NCI-H82 (cell line): ENCODE data around the gene NUDT1.

ENCODE experiments used
- DNase-seq: peaks from one replicate; lab custom pipeline; 2025; lab: John Stamatoyannopoulos, UW

The NUDT1 gene

GRCh38 chr7:2205036-2205780, 36.8 kb upstream of the NUDT1 start:
- no peak for DNase-seq

DNA sequence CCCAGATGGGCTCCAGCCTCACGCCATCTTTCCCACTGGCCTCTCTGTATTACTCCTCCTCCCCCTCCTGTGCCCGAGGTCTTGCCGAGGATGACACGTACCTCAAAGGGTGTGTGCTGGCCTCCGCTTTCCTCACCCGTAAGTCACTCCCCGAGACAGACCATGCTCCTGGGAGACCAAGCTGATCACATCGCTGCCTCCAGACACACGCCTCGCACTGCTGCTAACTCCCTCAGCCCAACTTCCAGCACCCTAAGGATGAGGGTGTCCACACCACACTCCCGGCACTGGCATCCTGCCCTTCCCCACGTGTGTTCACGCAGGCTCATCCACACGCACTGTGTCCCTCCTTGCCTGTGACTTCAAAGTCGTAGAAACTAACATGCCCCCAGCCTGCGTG, 33.3 kb upstream of the NUDT1 start:
- DNase-seq: no peak

DNA sequence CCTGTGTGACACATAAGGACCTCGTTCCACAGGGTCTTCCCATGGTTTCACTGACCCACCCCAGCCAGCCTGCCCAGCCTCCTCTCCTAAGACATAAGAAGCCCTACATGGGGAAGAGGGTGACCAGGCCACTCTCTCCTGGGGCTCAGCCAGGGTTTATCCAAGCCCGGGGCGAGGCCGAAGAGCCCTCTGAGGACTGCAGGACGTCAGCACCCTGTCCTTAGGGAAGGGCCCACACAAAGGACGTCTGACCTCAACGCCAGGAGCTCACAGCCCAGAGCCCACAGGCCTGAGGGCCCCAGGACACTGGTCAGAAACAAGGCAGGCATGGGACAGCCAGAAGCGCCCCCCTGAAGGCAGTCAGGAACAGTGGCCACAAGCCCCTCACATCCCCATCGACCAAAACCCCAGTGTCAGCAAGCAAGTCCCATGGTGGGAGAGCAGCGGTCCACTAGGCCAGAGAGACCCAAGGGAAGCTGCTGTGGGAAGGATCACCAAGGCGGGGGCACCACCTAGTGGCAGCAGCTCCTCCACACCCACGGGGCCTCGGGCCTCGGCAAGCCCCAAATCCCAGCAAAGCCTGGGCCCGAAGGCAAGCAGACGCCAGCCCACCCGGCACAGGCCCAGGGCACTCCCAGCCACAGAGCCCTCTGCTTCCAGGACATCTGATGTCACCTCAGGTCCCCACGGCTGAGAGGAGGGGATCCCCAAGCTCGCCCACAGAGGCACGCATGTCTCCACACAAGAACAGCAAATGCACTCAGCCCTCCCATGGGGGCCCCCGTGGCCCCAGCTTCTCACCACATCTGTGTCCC, 32.7 kb upstream of the NUDT1 start:
- DNase-seq: peak; percentile 63

DNA sequence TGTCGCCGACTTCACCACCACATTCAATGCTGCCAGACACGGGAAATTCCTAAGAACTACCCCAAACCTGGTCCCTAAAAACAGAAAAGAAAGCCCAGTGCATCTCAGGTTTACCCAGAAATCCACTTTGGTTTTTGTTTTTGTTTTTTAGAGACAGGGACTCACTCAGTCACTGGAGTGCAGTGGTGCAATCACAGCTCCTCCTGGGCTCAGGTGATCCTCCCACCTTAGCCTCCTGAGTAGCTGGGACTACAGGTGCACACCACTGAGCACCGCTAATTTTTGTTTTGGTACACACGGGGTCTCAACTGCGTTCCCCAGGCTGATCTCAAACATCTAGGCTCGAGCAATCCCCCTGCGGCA, 32.1 kb upstream of the NUDT1 start:
- DNase-seq: no peak

DNA sequence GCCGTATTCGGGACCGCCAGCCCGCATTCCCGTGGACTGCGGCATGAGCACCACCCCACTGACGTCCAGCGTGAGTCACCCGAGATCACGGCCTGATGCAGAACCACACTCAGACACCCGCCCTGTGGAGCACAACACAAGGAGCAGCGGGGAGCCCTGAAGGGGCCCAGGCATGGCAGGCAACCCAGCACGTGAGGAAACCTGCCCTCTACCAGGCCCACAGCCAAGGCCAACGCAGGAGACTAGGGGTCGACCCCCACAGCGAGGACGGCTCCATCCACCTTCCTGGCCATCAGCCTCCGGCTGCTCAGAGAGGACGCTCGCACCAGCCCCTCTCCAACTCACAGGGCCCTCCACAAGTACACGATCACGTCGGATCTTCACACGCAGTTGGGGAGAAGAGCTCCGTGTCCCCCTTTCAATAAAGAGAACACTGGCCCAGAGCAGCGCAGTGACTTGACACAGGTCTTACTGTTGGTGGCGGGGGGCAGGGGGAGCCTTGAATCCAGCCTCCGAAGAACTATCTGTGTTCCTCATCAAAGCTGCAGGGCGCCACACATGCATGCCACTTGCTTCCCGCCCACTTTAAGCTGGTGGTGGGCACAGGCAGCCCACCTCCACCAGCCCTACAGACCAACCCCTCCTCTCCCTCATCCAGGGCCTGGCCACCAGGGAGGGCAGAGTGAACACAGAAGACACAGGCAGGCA, 31.3 kb upstream of the NUDT1 start:
- no peak for DNase-seq

- DNase-seq: no peak
Measured at GRCh38 chr7:2211259-2211880, 30.7 kb upstream of the NUDT1 start.

DNA sequence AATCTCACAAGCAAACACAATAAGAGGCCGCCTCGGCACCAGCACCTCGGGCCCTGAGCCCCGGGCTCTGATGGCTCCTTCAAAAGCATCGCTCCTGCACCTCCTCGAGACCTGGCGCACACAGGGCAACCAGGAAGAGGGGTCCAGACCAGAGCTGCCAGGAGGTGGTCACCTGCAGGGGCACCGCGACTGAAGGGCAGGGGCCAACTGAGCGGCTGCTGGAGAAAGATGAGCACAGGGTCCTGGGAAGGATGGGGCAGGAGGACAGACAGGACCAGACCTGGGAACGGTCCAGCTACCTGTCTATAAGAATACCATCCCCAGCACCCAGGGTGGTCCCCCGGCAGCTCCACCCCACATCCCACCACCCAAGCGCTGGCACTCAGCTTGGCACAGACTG, 30.1 kb upstream of the NUDT1 start:
- no peak for DNase-seq

GRCh38 chr7:2212906-2213305, 29.1 kb upstream of the NUDT1 start:
- no peak for DNase-seq

- no peak for DNase-seq
Measured at GRCh38 chr7:2213551-2214215, 28.3 kb upstream of the NUDT1 start.

DNA sequence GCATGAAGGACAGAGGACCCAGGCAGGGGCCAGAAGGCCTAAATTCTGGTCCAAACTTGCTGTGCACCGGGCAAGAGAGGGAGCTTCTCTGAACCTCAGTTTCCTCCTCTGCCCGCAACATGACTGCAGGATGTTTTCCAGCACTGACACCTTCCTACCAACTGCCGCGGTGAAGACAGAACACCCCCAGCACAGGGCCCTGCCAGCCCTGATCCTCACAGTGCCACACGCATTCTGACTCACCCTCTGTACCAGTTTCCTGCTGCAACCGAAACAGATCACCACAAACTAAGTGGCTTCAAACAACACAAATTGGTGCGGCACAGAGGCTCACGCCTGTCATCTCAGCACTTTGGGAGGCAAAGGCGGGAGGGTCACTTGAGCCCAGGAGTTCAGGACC, 27.4 kb upstream of the NUDT1 start:
- DNase-seq: no peak

DNA sequence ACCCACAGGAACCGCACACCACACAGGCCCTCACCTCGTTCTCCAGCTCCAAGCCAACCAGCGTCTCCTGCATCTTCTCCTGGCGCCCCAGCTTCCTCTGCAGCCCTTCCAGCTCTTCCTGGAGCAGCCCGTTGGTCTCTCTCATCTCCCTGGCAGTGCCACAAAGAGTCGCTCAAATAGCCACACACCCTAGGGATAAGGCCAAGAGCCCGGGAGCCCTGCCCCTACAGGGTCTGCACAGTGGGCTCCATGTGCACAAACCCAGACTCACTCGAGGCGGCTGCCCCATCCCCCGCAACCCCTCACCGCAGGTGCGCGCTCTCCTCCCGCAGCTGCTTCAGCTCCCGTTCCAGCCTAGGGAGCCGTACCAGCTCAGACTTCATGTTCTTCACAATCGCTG, 26.2 kb upstream of the NUDT1 start:
- no peak for DNase-seq

GRCh38 chr7:2217206-2217605, 24.8 kb upstream of the NUDT1 start:
- no peak for DNase-seq

- DNase-seq: no peak
Measured at GRCh38 chr7:2217716-2218443, 24.1 kb upstream of the NUDT1 start.

DNA sequence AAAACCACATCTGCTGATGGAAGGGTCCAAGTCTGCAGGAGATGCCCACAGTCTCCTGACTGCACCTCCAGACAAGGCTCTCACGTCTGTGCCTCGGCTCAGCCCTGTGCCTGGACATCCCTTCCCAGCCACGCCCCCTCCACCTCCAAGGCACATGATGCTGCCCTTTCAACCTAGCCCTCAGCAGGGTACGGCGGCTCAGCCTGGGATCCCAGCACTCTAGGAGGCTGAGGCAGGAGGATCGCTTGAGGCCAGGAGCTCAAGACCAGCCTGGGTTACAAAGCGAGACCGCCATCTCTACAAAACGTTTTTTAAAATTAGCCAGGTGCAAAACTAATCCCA, 23.6 kb upstream of the NUDT1 start:
- no peak for DNase-seq

DNA sequence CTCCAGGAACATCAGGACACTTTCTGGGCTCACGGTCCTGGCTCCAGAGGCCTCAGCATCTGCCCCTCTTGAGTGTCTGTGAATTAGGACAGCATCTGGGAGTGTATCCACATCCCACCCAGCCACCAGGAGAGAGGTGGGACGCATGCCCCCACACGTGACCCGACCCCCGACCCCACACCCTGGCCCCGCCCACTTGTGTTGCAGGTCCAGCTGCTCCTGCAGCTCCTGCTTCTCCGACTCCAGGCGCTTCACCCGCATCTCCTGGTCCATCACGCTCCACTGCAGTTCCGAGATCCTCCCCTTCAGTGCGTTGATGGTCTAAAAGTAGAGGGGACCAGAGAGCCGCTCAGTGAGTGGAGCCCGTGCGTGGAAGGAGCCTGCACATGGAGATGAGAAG, 22.9 kb upstream of the NUDT1 start:
- DNase-seq: no peak

DNA sequence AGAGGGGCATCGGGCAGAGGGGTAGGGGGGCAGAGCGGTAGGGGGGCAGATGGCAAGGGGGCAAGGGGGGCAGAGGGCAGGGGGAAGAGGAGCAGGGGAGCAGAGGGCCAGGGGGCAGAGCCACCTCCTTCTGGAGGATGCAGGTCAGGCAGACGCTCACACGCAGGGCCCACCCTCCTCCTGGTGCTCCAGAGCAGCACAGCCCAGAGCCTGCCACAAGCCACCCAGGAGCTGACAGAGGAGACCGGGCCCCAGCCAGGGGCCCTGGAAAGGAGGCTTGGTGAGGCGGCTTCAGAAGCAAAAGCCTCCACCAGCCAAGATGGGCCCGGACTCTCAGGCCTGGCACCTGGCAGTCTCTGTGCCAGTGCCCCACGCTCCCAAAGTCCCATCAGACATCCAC, 22.4 kb upstream of the NUDT1 start:
- no peak for DNase-seq

- no peak for DNase-seq
Measured at GRCh38 chr7:2220030-2220429, 22.0 kb upstream of the NUDT1 start.

DNA sequence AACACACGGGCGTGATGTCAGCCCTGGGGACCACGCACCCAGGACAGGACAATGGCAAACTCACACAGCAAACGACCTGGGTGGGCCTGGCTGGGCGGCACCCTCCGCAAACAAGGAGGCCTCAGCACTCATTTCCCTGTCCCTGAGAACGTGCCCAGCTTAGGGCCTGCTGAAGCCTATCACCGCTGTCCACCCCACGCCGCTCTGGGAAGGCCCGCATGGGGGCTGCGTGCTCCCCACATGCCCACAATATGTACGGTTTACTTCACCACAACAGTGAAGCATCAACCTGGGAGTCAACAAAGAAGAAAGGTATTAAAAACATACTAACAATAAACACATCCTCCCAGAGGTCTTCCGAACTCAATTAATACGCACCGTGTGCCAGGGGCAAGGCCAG, 21.5 kb upstream of the NUDT1 start:
- no peak for DNase-seq

- DNase-seq: no peak
Measured at GRCh38 chr7:2220954-2221353, 21.1 kb upstream of the NUDT1 start.

- DNase-seq: no peak
Measured at GRCh38 chr7:2222516-2222915, 19.5 kb upstream of the NUDT1 start.

GRCh38 chr7:2223321-2223720, 18.7 kb upstream of the NUDT1 start:
- DNase-seq: no peak
